Left ventricle myocardium inferior (tissue), 1 donor: ENCODE results near the gene SLC29A1. TPM values are rescaled to one million over a fixed set of nuclear protein-coding genes. Genes with fewer than 3 reads are reported as not detected.

Source experiments
- DNase-seq: peaks from one replicate; pipeline ENCODE4 v3.0.0-alpha.2; 2020
- H3K27ac ChIP-seq: fragments of 200-600 bp; replicated peaks from 2 replicates; pipeline ENCODE4 v1.8.0; 2021
- H3K27me3 ChIP-seq: fragments of 200-600 bp; 2 replicates; pipeline ENCODE4 v1.8.0; 2021; ENCODE audit warnings: low read depth
- H3K36me3 ChIP-seq: fragments of 200-600 bp; 2 replicates; pipeline ENCODE4 v1.8.0; 2021
- H3K4me1 ChIP-seq: fragments of 200-600 bp; 2 replicates; pipeline ENCODE4 v1.8.0; 2021
- H3K4me3 ChIP-seq: fragments of 200-600 bp; 2 replicates; pipeline ENCODE4 v1.8.0; 2021; ENCODE audit warnings: mild to moderate bottlenecking, moderate library complexity
- H3K9me3 ChIP-seq: fragments of 200-600 bp; replicated peaks from 2 replicates; pipeline ENCODE4 v1.8.0; 2021
- intact Hi-C: fragments of 100-400 bp; cut with micrococcal nuclease; formaldehyde crosslinking; loops from one replicate; pipeline ENCODE4 v1.11.0; 2022
- total RNA-seq: library from RNA; stranded (reverse); fragmentation: NEBNext Ultra II Directional; extraction: Animal tissue kit (Norgen Biotek cat#: 25700); gene quantifications from one replicate; pipeline ENCODE4 v1.2.1, GENCODE V29; 2021
- TF ChIP-seq, protein P1 (sequence below): fragments of 200-600 bp; IDR thresholded peaks from 2 replicates; pipeline ENCODE4 v1.8.0; 2021; ENCODE audit warnings: antibody characterized with exemption, mild to moderate bottlenecking, borderline replicate concordance
- donor health status: DM: no; HTN: yes; CAD: no; lungs with severe emphysema.

The SLC29A1 gene
- total RNA-seq, 1 donor from 2014 or later: 154 TPM

- TF ChIP-seq, protein P1, sequence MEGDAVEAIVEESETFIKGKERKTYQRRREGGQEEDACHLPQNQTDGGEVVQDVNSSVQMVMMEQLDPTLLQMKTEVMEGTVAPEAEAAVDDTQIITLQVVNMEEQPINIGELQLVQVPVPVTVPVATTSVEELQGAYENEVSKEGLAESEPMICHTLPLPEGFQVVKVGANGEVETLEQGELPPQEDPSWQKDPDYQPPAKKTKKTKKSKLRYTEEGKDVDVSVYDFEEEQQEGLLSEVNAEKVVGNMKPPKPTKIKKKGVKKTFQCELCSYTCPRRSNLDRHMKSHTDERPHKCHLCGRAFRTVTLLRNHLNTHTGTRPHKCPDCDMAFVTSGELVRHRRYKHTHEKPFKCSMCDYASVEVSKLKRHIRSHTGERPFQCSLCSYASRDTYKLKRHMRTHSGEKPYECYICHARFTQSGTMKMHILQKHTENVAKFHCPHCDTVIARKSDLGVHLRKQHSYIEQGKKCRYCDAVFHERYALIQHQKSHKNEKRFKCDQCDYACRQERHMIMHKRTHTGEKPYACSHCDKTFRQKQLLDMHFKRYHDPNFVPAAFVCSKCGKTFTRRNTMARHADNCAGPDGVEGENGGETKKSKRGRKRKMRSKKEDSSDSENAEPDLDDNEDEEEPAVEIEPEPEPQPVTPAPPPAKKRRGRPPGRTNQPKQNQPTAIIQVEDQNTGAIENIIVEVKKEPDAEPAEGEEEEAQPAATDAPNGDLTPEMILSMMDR: no peak
- H3K27ac ChIP-seq: peak within 1 kb of the TSS; percentile 98
- H3K36me3 ChIP-seq: no peaks in the 10 kb centered on the region
- intact Hi-C loops: no loop called here
- no peaks in the 10 kb centered on the region for H3K9me3 ChIP-seq
- H3K4me1 ChIP-seq: peaks cover 61% of the 10 kb centered on the region
- peak; percentile 46 for DNase-seq
- peak within 1 kb of the TSS; percentile 22 for H3K4me3 ChIP-seq
- H3K27me3 ChIP-seq: no peaks in the 10 kb centered on the region
Observed at GRCh38 chr6:44216677-44217331, 6.6 kb upstream of the SLC29A1 start, which contains the start of gene MYMX. TSS of gene MYMX (plus strand) at chr6:44216926. CDS start at chr6:44217472, 546 bp downstream.

- intact Hi-C loops: no loop called here
- peaks cover 68% of the 10 kb centered on the region for H3K4me1 ChIP-seq
- peak; percentile 79 for DNase-seq
- peak overlapping the region; percentile 98 for H3K27ac ChIP-seq
- H3K4me3 ChIP-seq: peak overlapping the region; percentile 22
- H3K36me3 ChIP-seq: no peaks in the 10 kb centered on the region
- no peaks in the 10 kb centered on the region for H3K27me3 ChIP-seq
- H3K9me3 ChIP-seq: no peaks in the 10 kb centered on the region
- TF ChIP-seq, protein P1: no peak
Observed at GRCh38 chr6:44217332-44218143, 5.9 kb upstream of the SLC29A1 start.

DNA sequence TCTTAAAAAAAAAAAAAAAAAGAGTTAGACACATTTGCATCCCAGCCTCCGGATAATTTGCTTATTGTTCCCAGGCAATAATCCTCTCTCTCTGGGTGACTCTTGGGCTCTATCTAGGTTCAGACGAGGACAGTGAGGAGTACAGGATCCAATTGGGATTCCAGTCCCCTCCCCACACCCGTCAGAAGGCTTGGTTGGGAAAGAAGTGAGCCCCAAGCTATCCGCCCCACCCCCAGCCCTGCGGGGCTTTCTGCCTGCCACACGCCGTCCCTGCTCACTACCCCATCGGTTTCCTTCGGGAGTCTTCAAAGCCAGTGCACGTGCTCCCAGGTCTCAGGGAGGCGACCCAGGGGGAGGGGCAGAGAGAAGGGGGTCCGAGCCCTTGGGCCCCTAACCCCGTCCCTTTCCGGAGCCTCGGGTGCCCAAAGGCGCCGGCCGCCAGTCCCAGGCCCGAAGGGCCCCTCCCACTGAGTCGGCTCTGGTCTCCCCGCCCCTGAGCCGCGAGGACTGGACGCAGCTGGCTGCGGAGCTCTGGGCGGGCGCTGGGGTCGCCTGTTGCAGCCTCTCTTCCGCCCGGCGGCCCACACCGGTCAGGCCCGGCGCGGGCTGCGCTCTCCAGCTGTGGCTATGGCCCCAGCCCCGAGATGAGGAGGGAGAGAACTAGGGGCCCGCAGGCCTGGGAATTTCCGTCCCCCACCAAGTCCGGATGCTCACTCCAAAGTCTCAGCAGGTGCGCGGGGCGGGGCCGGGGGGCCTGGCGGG, 4.2 kb upstream of the SLC29A1 start:
- Histone ChIP-seq H3K36me3 (no peaks in the 10 kb centered on the region), H3K9me3 (no peaks in the 10 kb centered on the region), H3K27ac (peak overlapping the region; percentile 98), H3K27me3 (no peaks in the 10 kb centered on the region), H3K4me1 (peaks cover 83% of the 10 kb centered on the region), H3K4me3 (peak overlapping the region; percentile 75)
- TF ChIP-seq, protein P1: peak; percentile 19
- peak; percentile 89 for DNase-seq
- intact Hi-C loops: no loop called here

GRCh38 chr6:44219815-44220784, 3.3 kb upstream of the SLC29A1 start:
- peak overlapping the region; percentile 75 for H3K4me3 ChIP-seq
- intact Hi-C loops: no loop called here
- no peak for DNase-seq
- H3K9me3 ChIP-seq: no peaks in the 10 kb centered on the region
- TF ChIP-seq, protein P1: no peak
- no peaks in the 10 kb centered on the region for H3K36me3 ChIP-seq
- no peaks in the 10 kb centered on the region for H3K27me3 ChIP-seq
- H3K4me1 ChIP-seq: peaks cover 92% of the 10 kb centered on the region
- peak overlapping the region; percentile 98 for H3K27ac ChIP-seq
